ENCODE results near the gene POU2AF1. TPM values are rescaled to one million over a fixed set of nuclear protein-coding genes. Genes with fewer than 3 reads are reported as not detected.

POU2AF1 gene
- total RNA-seq: not detected in 2 replicates

GRCh38 chr11:111378861-111379601, at the start of gene POU2AF1:
Gene POU2AF1 (minus strand): TSS chr11:111379275. CDS start chr11:111379177, 98 bp downstream.

Other genes with a start within 250 kb of the POU2AF1 start
- not detected in 2 replicates for gene POU2AF2, start 133.6 kb downstream of the POU2AF1 start, total RNA-seq
- gene POU2AF3, start 80.7 kb downstream of the POU2AF1 start, total RNA-seq: 0.25 and 0.33 TPM in 2 replicates
- gene BTG4, start 133.1 kb upstream of the POU2AF1 start, total RNA-seq: 0.16 TPM in 1 of 2 replicates, not detected in the other
- 0.49 TPM in 1 of 2 replicates, not detected in the other for gene HOATZ, start 135.5 kb upstream of the POU2AF1 start, total RNA-seq
- 14.3 and 18.5 TPM in 2 replicates for gene LAYN, start 161.4 kb upstream of the POU2AF1 start, total RNA-seq
- gene SIK2, start 223.2 kb upstream of the POU2AF1 start, total RNA-seq: 8.6 and 13.4 TPM in 2 replicates

Data from mesangial cell (primary cell).